ENCODE results near the gene DMAP1.

- TF ChIP-seq CTCF (IDR thresholded peaks at IDR 0.05) = no peak
- TF ChIP-seq POLR2AphosphoS5 (IDR thresholded peaks at IDR 0.05; ENCODE audit: low read depth, low read length) = no peak
- TF ChIP-seq, protein P1, sequence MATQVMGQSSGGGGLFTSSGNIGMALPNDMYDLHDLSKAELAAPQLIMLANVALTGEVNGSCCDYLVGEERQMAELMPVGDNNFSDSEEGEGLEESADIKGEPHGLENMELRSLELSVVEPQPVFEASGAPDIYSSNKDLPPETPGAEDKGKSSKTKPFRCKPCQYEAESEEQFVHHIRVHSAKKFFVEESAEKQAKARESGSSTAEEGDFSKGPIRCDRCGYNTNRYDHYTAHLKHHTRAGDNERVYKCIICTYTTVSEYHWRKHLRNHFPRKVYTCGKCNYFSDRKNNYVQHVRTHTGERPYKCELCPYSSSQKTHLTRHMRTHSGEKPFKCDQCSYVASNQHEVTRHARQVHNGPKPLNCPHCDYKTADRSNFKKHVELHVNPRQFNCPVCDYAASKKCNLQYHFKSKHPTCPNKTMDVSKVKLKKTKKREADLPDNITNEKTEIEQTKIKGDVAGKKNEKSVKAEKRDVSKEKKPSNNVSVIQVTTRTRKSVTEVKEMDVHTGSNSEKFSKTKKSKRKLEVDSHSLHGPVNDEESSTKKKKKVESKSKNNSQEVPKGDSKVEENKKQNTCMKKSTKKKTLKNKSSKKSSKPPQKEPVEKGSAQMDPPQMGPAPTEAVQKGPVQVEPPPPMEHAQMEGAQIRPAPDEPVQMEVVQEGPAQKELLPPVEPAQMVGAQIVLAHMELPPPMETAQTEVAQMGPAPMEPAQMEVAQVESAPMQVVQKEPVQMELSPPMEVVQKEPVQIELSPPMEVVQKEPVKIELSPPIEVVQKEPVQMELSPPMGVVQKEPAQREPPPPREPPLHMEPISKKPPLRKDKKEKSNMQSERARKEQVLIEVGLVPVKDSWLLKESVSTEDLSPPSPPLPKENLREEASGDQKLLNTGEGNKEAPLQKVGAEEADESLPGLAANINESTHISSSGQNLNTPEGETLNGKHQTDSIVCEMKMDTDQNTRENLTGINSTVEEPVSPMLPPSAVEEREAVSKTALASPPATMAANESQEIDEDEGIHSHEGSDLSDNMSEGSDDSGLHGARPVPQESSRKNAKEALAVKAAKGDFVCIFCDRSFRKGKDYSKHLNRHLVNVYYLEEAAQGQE (IDR thresholded peaks at IDR 0.05; ENCODE audit: insufficient read depth in 1 of 2, low read depth in 2 of 2, low read length in 1 of 2) = no peak
Measured at GRCh38 chr1:44235808-44236207, 22.5 kb downstream of the DMAP1 start.

Data from Panc1 (cell line).